Fibroblast of the aortic adventitia (primary cell): ENCODE measurements around the gene EML1. TPM values are rescaled to one million over a fixed set of nuclear protein-coding genes. Genes with fewer than 3 reads are reported as not detected.

ENCODE experiments used
- DNase-seq: peaks from one replicate; pipeline ENCODE4 v3.0.0-alpha.2; 2010; ENCODE audit warnings: low read depth
- H3K4me3 ChIP-seq: 2 replicates; pipeline ENCODE4 v1.5.1; 2011; ENCODE audit warnings: low read depth, mild to moderate bottlenecking, control low read depth, low read length, moderate library complexity
- CTCF ChIP-seq: IDR thresholded peaks from 2 replicates; pipeline ENCODE4 v1.5.1; 2011; ENCODE audit warnings: mild to moderate bottlenecking, low read length, control low read depth, inconsistent platforms; ENCODE audit not compliant: insufficient read depth
- total RNA-seq: library from RNA; depleted of rRNA; stranded (reverse); fragments of >200 nt; gene quantifications from 2 replicates; pipeline ENCODE4 v1.2.3, GENCODE V29; 2012; ENCODE audit warnings: low replicate concordance

The EML1 gene
- total RNA-seq, 1 donor: 80.3 TPM

GRCh38 chr14:99883866-99884650, 90.8 kb downstream of the EML1 start:
- no peak overlapping the region for H3K4me3 ChIP-seq
- no peak for TF ChIP-seq CTCF
- DNase-seq: no peak

- TF ChIP-seq CTCF: peak; percentile 67
- no peak overlapping the region for H3K4me3 ChIP-seq
- DNase-seq: peak; percentile 84
Measured at GRCh38 chr14:99884834-99885648, 91.8 kb downstream of the EML1 start.

- no peak overlapping the region for H3K4me3 ChIP-seq
- no peak for DNase-seq
- TF ChIP-seq CTCF: no peak
Measured at GRCh38 chr14:99885649-99885958, 92.4 kb downstream of the EML1 start.

- no peak overlapping the region for H3K4me3 ChIP-seq
- no peak for TF ChIP-seq CTCF
- no peak for DNase-seq
Measured at GRCh38 chr14:99887407-99887806, 94.2 kb downstream of the EML1 start.

- H3K4me3 ChIP-seq: no peak overlapping the region
- no peak for DNase-seq
- TF ChIP-seq CTCF: no peak
Measured at GRCh38 chr14:99888149-99888548, 94.9 kb downstream of the EML1 start.

GRCh38 chr14:99889268-99889667, 96.1 kb downstream of the EML1 start:
- no peak for DNase-seq
- H3K4me3 ChIP-seq: no peak overlapping the region
- TF ChIP-seq CTCF: no peak
